Hepatocyte (in vitro differentiated cells): ENCODE results near the gene C8G. TPM values are rescaled to one million over a fixed set of nuclear protein-coding genes. Genes with fewer than 3 reads are reported as not detected.

Source experiments
- DNase-seq: peaks from one replicate; pipeline ENCODE4 v3.0.0-alpha.2; 2016; ENCODE audit warnings: low spot score
- H2AFZ ChIP-seq: fragments of 200-600 bp; sonication (generic); 2 replicates; pipeline ENCODE4 v1.6.0; 2016; ENCODE audit warnings: antibody characterized with exemption, mild to moderate bottlenecking
- H3K27ac ChIP-seq: fragments of 200-600 bp; sonication (generic); 2 replicates; pipeline ENCODE4 v1.5.1; 2016; ENCODE audit warnings: mild to moderate bottlenecking
- H3K27me3 ChIP-seq: fragments of 200-600 bp; sonication (generic); 2 replicates; pipeline ENCODE4 v1.6.1; 2016
- H3K36me3 ChIP-seq: fragments of 200-600 bp; sonication (generic); replicated peaks from 2 replicates; pipeline ENCODE4 v1.5.1; 2016; ENCODE audit warnings: low read depth; ENCODE audit not compliant: insufficient read depth
- H3K4me1 ChIP-seq: fragments of 200-600 bp; sonication (generic); 2 replicates; pipeline ENCODE4 v1.5.1; 2016; ENCODE audit warnings: mild to moderate bottlenecking, moderate library complexity; ENCODE audit not compliant: insufficient read depth
- H3K4me2 ChIP-seq: fragments of 200-600 bp; sonication (generic); 2 replicates; pipeline ENCODE4 v1.6.0; 2016
- H3K4me3 ChIP-seq: fragments of 200-600 bp; sonication (generic); 2 replicates; pipeline ENCODE4 v1.5.1; 2016; ENCODE audit warnings: mild to moderate bottlenecking
- H3K79me2 ChIP-seq: fragments of 200-600 bp; sonication (generic); 2 replicates; pipeline ENCODE4 v1.6.0; 2017; ENCODE audit warnings: mild to moderate bottlenecking
- H3K9me2 ChIP-seq: fragments of 200-600 bp; sonication (generic); replicated peaks from 2 replicates; pipeline ENCODE4 v1.6.0; 2017; ENCODE audit warnings: mild to moderate bottlenecking; ENCODE audit not compliant: insufficient read depth
- H3K9me3 ChIP-seq: fragments of 200-600 bp; sonication (generic); 2 replicates; pipeline ENCODE4 v1.5.1; 2016; ENCODE audit warnings: low read depth, mild to moderate bottlenecking
- H4K20me1 ChIP-seq: fragments of 200-600 bp; sonication (generic); 2 replicates; pipeline ENCODE4 v1.6.0; 2016; ENCODE audit warnings: mild to moderate bottlenecking; ENCODE audit not compliant: insufficient read depth, poor library complexity, severe bottlenecking
- CTCF ChIP-seq: fragments of 200-600 bp; sonication (generic); IDR thresholded peaks from 2 replicates; pipeline ENCODE4 v1.5.1; 2016; ENCODE audit warnings: antibody characterized with exemption, mild to moderate bottlenecking; ENCODE audit not compliant: poor library complexity
- EZH2 ChIP-seq: fragments of 200-600 bp; sonication (generic); IDR thresholded peaks from 2 replicates; pipeline ENCODE4 v1.6.1; 2016; ENCODE audit warnings: antibody characterized with exemption, mild to moderate bottlenecking, borderline replicate concordance
- EZH2phosphoT487 ChIP-seq: fragments of 200-600 bp; sonication (generic); IDR thresholded peaks from one replicate; pipeline ENCODE4 v1.6.1; 2018; ENCODE audit warnings: antibody characterized with exemption, mild to moderate bottlenecking, low read depth, moderate library complexity; ENCODE audit not compliant: unreplicated experiment, severe bottlenecking
- WGBS: methylation state at CpG from one replicate; pipeline ENCODE4 v1.1.6; 2016; ENCODE audit warnings: low lambda C conversion rate; ENCODE audit errors: missing lambda C conversion rate; 5-methylcytosine and 5-hydroxymethylcytosine counted together
- polyA plus RNA-seq: library from polyadenylated mRNA; unstranded; fragments of >200 nt; fragmentation: Nextera tagmentation; extraction: Ambion mirVana; gene quantifications from 2 replicates; pipeline ENCODE4 v1.2.1, GENCODE V29; 2016
- total RNA-seq: library from RNA; depleted of rRNA; stranded (reverse); fragments of >200 nt; gene quantifications from 2 replicates; pipeline ENCODE4 v1.2.3, GENCODE V29; 2014

Gene C8G
- total and polyA plus RNA-seq, 2 experiments from 2014 or later, result 5.7 to 15.4 TPM

DNA sequence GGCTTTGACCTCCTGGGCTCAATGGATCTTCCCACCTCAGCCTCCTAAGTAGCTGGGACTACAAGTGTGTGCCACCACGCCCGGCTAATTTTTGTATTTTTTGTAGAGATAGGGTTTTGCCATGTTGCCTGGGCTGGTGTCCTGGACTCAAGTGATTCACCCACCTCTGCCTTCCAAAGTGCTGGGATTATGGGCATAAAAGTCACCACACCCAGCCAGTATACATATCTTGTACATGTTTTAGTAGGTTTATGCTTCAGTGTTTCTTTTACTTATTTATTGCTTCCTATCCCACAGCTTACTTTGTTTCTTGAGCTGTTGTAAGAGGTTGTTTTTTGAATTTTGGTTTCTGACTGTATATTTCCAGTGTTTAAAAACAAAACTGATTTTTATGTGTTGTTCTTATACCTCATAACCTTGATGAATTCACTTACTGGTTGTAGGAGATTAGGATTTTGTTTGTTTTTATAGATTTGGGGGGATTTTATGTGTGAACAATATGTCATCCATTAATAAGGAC, 13.4 kb upstream of the C8G start:
- Histone ChIP-seq H3K4me3 (no peak overlapping the region), H3K4me1 (no peaks in the 10 kb centered on the region), H2AFZ (no peak overlapping the region), H3K9me3 (no peaks in the 10 kb centered on the region), H3K79me2 (no peaks in the 10 kb centered on the region), H3K36me3 (no peaks in the 10 kb centered on the region), H4K20me1 (no peaks in the 10 kb centered on the region), H3K4me2 (no peak overlapping the region), H3K27ac (no peak overlapping the region), H3K27me3 (no peaks in the 10 kb centered on the region), H3K9me2 (no peaks in the 10 kb centered on the region)
- WGBS, result 98% methylated on average over 2 of the region's 2 CpGs
- no peak for DNase-seq
- TF ChIP-seq EZH2 (no peak), CTCF (no peak), EZH2phosphoT487 (no peak)

GRCh38 chr9:136934277-136934676, 10.8 kb upstream of the C8G start:
- H3K9me3 ChIP-seq, result no peaks in the 10 kb centered on the region
- no peaks in the 10 kb centered on the region for H3K27me3 ChIP-seq
- H3K4me1 ChIP-seq, result no peaks in the 10 kb centered on the region
- no peaks in the 10 kb centered on the region for H3K9me2 ChIP-seq
- no peak overlapping the region for H2AFZ ChIP-seq
- no peaks in the 10 kb centered on the region for H4K20me1 ChIP-seq
- TF ChIP-seq EZH2phosphoT487 (no peak), CTCF (no peak)
- no peak overlapping the region for H3K4me2 ChIP-seq
- DNase-seq, result no peak
- H3K4me3 ChIP-seq, result no peak overlapping the region
- 86% methylated on average over 3 of the region's 3 CpGs for WGBS
- no peaks in the 10 kb centered on the region for H3K79me2 ChIP-seq
- H3K27ac ChIP-seq, result no peak overlapping the region
- no peaks in the 10 kb centered on the region for H3K36me3 ChIP-seq

DNA sequence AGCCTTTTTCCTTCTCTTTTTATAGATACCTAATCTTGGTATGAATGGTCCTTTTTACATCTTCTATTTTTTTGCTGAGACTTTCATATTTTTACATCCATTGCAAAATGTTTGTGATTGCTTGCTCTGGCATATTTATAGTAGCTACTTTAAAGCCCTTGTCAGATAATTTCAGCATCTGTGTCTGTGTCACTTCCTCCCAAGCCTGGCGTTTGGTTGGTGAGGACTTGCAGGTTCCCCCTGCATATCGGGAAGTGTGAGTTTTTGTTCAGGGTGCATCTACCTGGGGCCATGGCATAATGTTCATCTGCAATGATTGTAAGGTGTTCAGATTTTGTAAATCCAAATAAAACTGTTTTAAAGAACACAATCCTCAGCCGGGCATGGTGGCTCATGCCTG, 9.4 kb upstream of the C8G start:
- Histone ChIP-seq H3K79me2 (no peaks in the 10 kb centered on the region), H3K4me2 (no peak overlapping the region), H3K27me3 (no peaks in the 10 kb centered on the region), H3K27ac (no peak overlapping the region), H3K9me3 (no peaks in the 10 kb centered on the region), H3K4me3 (no peak overlapping the region), H3K4me1 (no peaks in the 10 kb centered on the region), H3K9me2 (no peaks in the 10 kb centered on the region), H3K36me3 (no peaks in the 10 kb centered on the region), H4K20me1 (no peaks in the 10 kb centered on the region), H2AFZ (no peak overlapping the region)
- TF ChIP-seq EZH2, result no peak
- no peak for TF ChIP-seq EZH2phosphoT487
- no peak for TF ChIP-seq CTCF
- 92% methylated on average over 3 of the region's 3 CpGs for WGBS
- DNase-seq, result no peak
